BLaER1 treated with 17β-estradiol and CSF1 and Interleukin-3, amounts not matched to agents 10 nM and 100 nM (cell line): ENCODE data around the gene TANGO2.

Experiments used
- H3K27ac ChIP-seq, 11 experiments: shearing (Covaris generic); formaldehyde crosslinking; 2 replicates each; pipeline ENCODE4 v1.8.1; 2022
- H3K27me3 ChIP-seq, 11 experiments: shearing (Covaris generic); formaldehyde crosslinking; 2 replicates each; pipeline ENCODE4 v1.8.1; 2022
- H3K36me3 ChIP-seq, 11 experiments: shearing (Covaris generic); formaldehyde crosslinking; 2 replicates each; pipeline ENCODE4 v1.8.1; 2022
- H3K4me1 ChIP-seq, 10 experiments: shearing (Covaris generic); formaldehyde crosslinking; 2 replicates each; pipeline ENCODE4 v1.8.1; 2022
- H3K4me2 ChIP-seq, 11 experiments: shearing (Covaris generic); formaldehyde crosslinking; 2 replicates each; pipeline ENCODE4 v1.8.1; 2022
- H3K4me3 ChIP-seq, 10 experiments: shearing (Covaris generic); formaldehyde crosslinking; 2 replicates each; pipeline ENCODE4 v1.8.1; 2022
- H3K9ac ChIP-seq, 11 experiments: shearing (Covaris generic); formaldehyde crosslinking; 2 replicates each; pipeline ENCODE4 v1.8.1; 2022
- H3K9me3 ChIP-seq, 11 experiments: shearing (Covaris generic); formaldehyde crosslinking; replicated peaks in 1 of 11; 2 replicates each; pipeline ENCODE4 v1.8.1; 2022
- H4K20me1 ChIP-seq, 11 experiments: shearing (Covaris generic); formaldehyde crosslinking; 2 replicates each; pipeline ENCODE4 v1.8.1; 2022
- Cebpa-rat ChIP-seq, 11 experiments: shearing (Covaris generic); IDR thresholded peaks; 2 replicates each; pipeline ENCODE4 v1.8.1; 2022

The TANGO2 gene

GRCh38 chr22:19986011-19986409 lies 34.9 kb upstream of the TANGO2 start:
- Histone ChIP-seq H3K9ac (peak overlapping the region in 10 of 11 experiments; percentile 79 to 94 (median 83); a peak in 20 of 22 replicates), H3K4me1 (peaks cover 6 to 63% (median 49%) of the 10 kb centered on the region in 10 experiments; a peak in 19 of 20 replicates), H3K27ac (peak overlapping the region in 4 of 11 experiments; percentile 76 to 86 (median 80); a peak in 6 of 22 replicates), H3K9me3 (no peaks in the 10 kb centered on the region), H4K20me1 (peaks cover 0 to 70% (median 44%) of the 10 kb centered on the region in 11 experiments; a peak in 19 of 22 replicates), H3K36me3 (peaks cover 0 to 12% (median 7%) of the 10 kb centered on the region in 11 experiments; a peak in 10 of 22 replicates), H3K4me2 (peak overlapping the region; percentile 90 to 100 (median 99)), H3K4me3 (peak overlapping the region; percentile 57 to 90 (median 80); a peak in 19 of 20 replicates), H3K27me3 (no peaks in the 10 kb centered on the region)
- TF ChIP-seq Cebpa-rat (IDR thresholded peaks at IDR 0.05), result no peak

- no peaks in the 10 kb centered on the region for H3K27me3 ChIP-seq
- H3K4me3 ChIP-seq, result peak overlapping the region; percentile 57 to 90 (median 80)
- peaks cover 6 to 70% (median 56%) of the 10 kb centered on the region in 10 experiments; a peak in 19 of 20 replicates for H3K4me1 ChIP-seq
- peak overlapping the region; percentile 90 to 100 (median 99) for H3K4me2 ChIP-seq
- H3K9me3 ChIP-seq, result no peaks in the 10 kb centered on the region
- no peak for TF ChIP-seq Cebpa-rat (IDR thresholded peaks at IDR 0.05)
- H3K27ac ChIP-seq, result peak overlapping the region in 10 of 11 experiments; percentile 48 to 86 (median 76); a peak in 20 of 22 replicates
- H3K36me3 ChIP-seq, result peaks cover 0 to 5% (median under 1%) of the 10 kb centered on the region in 11 experiments; a peak in 6 of 22 replicates
- H4K20me1 ChIP-seq, result peaks cover 0 to 73% (median 44%) of the 10 kb centered on the region in 11 experiments; a peak in 19 of 22 replicates
- peak overlapping the region; percentile 74 to 94 (median 83) for H3K9ac ChIP-seq
Measured at GRCh38 chr22:19986410-19987341, 34.2 kb upstream of the TANGO2 start.

- Histone ChIP-seq H3K27ac (no peak overlapping the region), H3K4me3 (no peak overlapping the region), H3K9ac (no peak overlapping the region), H3K9me3 (no peaks in the 10 kb centered on the region), H3K27me3 (no peaks in the 10 kb centered on the region), H3K4me1 (peaks cover 6 to 72% (median 60%) of the 10 kb centered on the region in 10 experiments; a peak in 19 of 20 replicates), H3K36me3 (no peaks in the 10 kb centered on the region), H4K20me1 (peaks cover 0 to 68% (median 41%) of the 10 kb centered on the region in 11 experiments; a peak in 19 of 22 replicates), H3K4me2 (no peak overlapping the region)
- no peak for TF ChIP-seq Cebpa-rat (IDR thresholded peaks at IDR 0.05)
Measured at GRCh38 chr22:19987394-19988306, 33.3 kb upstream of the TANGO2 start.

GRCh38 chr22:19988331-19988808 lies 32.5 kb upstream of the TANGO2 start:
- Histone ChIP-seq H3K4me2 (no peak overlapping the region), H4K20me1 (peaks cover 0 to 61% (median 34%) of the 10 kb centered on the region in 11 experiments; a peak in 19 of 22 replicates), H3K4me3 (no peak overlapping the region), H3K9ac (no peak overlapping the region), H3K27me3 (no peaks in the 10 kb centered on the region), H3K27ac (no peak overlapping the region), H3K9me3 (no peaks in the 10 kb centered on the region), H3K36me3 (no peaks in the 10 kb centered on the region), H3K4me1 (peaks cover 6 to 68% (median 54%) of the 10 kb centered on the region in 10 experiments; a peak in 19 of 20 replicates)
- TF ChIP-seq Cebpa-rat (IDR thresholded peaks at IDR 0.05), result no peak

GRCh38 chr22:19988965-19989724 lies 31.8 kb upstream of the TANGO2 start:
- H3K4me3 ChIP-seq, result no peak overlapping the region
- H3K36me3 ChIP-seq, result no peaks in the 10 kb centered on the region
- H3K4me2 ChIP-seq, result peak overlapping the region in 1 of 11 experiments; percentile 24; a peak in 1 of 22 replicates
- H3K27ac ChIP-seq, result no peak overlapping the region
- TF ChIP-seq Cebpa-rat (IDR thresholded peaks at IDR 0.05), result no peak
- H3K4me1 ChIP-seq, result peaks cover 6 to 63% (median 46%) of the 10 kb centered on the region in 10 experiments; a peak in 19 of 20 replicates
- no peaks in the 10 kb centered on the region for H3K9me3 ChIP-seq
- H3K27me3 ChIP-seq, result no peaks in the 10 kb centered on the region
- no peak overlapping the region for H3K9ac ChIP-seq
- peaks cover 0 to 53% (median 26%) of the 10 kb centered on the region in 11 experiments; a peak in 19 of 22 replicates for H4K20me1 ChIP-seq

GRCh38 chr22:19989725-19990067 lies 31.2 kb upstream of the TANGO2 start:
- no peaks in the 10 kb centered on the region for H3K27me3 ChIP-seq
- no peak for TF ChIP-seq Cebpa-rat (IDR thresholded peaks at IDR 0.05)
- H3K36me3 ChIP-seq, result no peaks in the 10 kb centered on the region
- H3K9me3 ChIP-seq, result no peaks in the 10 kb centered on the region
- H3K4me1 ChIP-seq, result peaks cover 6 to 58% (median 41%) of the 10 kb centered on the region in 10 experiments; a peak in 19 of 20 replicates
- no peak overlapping the region for H3K4me3 ChIP-seq
- H3K4me2 ChIP-seq, result peak overlapping the region in 1 of 11 experiments; percentile 24; a peak in 1 of 22 replicates
- no peak overlapping the region for H3K9ac ChIP-seq
- H4K20me1 ChIP-seq, result peaks cover 0 to 48% (median 21%) of the 10 kb centered on the region in 11 experiments; a peak in 19 of 22 replicates
- no peak overlapping the region for H3K27ac ChIP-seq

- no peak for TF ChIP-seq Cebpa-rat (IDR thresholded peaks at IDR 0.05)
- Histone ChIP-seq H3K27ac (no peak overlapping the region), H3K9me3 (no peaks in the 10 kb centered on the region), H3K4me3 (no peak overlapping the region), H3K4me1 (peaks cover 6 to 58% (median 41%) of the 10 kb centered on the region in 10 experiments; a peak in 19 of 20 replicates), H3K4me2 (no peak overlapping the region; a peak in 1 of 22 replicates), H3K27me3 (no peaks in the 10 kb centered on the region), H3K36me3 (no peaks in the 10 kb centered on the region), H3K9ac (no peak overlapping the region), H4K20me1 (peaks cover 0 to 43% (median 16%) of the 10 kb centered on the region in 11 experiments; a peak in 19 of 22 replicates)
Measured at GRCh38 chr22:19990188-19990587, 30.7 kb upstream of the TANGO2 start.
